Stimulated activated CD8-positive, alpha-beta memory T cell treated with anti-CD3 and anti-CD28 coated beads, Interleukin-15, amount 100 ng/mL, for 48 hours (primary cell): ENCODE measurements around the gene STK36.

Experiments used
- DNase-seq, 2 donors: peaks; one replicate each; pipeline ENCODE4 v3.0.0-alpha.2; 2020; ENCODE audit warnings: low read depth in 2 of 2

STK36 gene

GRCh38 chr2:218748741-218749441, 77.0 kb downstream of the STK36 start:
- no peak for DNase-seq
